ENCODE data around the gene GGTLC2.

GGTLC2 gene

GRCh38 chr22:22666307-22667091, 22.1 kb downstream of the GGTLC2 start:
- H3K4me3 ChIP-seq (replicated peaks; ENCODE audit: low read depth, low read length), result no peak overlapping the region
- TF ChIP-seq, protein P1, sequence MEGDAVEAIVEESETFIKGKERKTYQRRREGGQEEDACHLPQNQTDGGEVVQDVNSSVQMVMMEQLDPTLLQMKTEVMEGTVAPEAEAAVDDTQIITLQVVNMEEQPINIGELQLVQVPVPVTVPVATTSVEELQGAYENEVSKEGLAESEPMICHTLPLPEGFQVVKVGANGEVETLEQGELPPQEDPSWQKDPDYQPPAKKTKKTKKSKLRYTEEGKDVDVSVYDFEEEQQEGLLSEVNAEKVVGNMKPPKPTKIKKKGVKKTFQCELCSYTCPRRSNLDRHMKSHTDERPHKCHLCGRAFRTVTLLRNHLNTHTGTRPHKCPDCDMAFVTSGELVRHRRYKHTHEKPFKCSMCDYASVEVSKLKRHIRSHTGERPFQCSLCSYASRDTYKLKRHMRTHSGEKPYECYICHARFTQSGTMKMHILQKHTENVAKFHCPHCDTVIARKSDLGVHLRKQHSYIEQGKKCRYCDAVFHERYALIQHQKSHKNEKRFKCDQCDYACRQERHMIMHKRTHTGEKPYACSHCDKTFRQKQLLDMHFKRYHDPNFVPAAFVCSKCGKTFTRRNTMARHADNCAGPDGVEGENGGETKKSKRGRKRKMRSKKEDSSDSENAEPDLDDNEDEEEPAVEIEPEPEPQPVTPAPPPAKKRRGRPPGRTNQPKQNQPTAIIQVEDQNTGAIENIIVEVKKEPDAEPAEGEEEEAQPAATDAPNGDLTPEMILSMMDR (IDR thresholded peaks at IDR 0.05; ENCODE audit: low read length, missing control alignments), result peak; percentile 85
- DNase-seq (ENCODE audit: low read depth), result peak; percentile 52

DNA sequence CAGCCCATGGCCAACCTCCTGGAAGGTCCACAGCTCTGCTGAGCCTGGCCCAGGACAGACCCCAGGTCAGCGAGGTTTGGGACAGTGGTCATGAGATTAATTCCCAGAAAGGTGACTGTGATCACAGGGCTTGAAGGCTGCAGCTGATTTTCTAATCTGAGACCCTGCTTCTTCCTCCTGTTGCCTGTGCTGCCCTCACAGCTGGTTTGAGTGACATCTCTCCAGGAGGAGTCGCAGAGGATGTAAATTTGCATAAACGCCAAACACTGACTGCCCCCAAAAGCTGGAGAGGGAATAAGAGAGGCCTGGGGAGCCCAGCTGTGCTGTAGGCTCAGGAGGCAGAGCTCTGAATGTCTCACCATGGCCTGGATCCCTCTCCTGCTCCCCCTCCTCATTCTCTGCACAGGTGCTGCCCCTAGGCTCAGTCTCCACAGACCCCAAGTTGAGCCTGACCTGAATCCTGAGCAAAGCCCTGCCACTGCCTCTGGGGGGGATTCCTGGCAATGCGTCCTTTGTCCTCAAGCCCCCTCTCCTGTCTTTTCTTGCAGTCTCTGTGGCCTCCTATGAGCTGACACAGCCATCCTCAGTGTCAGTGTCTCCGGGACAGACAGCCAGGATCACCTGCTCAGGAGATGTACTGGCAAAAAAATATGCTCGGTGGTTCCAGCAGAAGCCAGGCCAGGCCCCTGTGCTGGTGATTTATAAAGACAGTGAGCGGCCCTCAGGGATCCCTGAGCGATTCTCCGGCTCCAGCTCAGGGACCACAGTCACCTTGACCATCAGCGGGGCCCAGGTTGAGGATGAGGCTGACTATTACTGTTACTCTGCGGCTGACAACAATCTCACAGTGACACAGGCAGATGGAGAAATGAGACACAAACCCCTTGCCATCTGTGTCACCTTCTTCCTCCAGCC, 23.8 kb downstream of the GGTLC2 start:
- no peak for DNase-seq (ENCODE audit: low read depth)
- TF ChIP-seq, protein P1 (IDR thresholded peaks at IDR 0.05; ENCODE audit: low read length, missing control alignments), result no peak
- H3K4me3 ChIP-seq (replicated peaks; ENCODE audit: low read depth, low read length), result no peak overlapping the region

- TF ChIP-seq, protein P1 (IDR thresholded peaks at IDR 0.05; ENCODE audit: low read length, missing control alignments), result no peak
- no peak overlapping the region for H3K4me3 ChIP-seq (replicated peaks; ENCODE audit: low read depth, low read length)
- DNase-seq (ENCODE audit: low read depth), result no peak
Measured at GRCh38 chr22:22669093-22669492, 24.7 kb downstream of the GGTLC2 start.

DNA sequence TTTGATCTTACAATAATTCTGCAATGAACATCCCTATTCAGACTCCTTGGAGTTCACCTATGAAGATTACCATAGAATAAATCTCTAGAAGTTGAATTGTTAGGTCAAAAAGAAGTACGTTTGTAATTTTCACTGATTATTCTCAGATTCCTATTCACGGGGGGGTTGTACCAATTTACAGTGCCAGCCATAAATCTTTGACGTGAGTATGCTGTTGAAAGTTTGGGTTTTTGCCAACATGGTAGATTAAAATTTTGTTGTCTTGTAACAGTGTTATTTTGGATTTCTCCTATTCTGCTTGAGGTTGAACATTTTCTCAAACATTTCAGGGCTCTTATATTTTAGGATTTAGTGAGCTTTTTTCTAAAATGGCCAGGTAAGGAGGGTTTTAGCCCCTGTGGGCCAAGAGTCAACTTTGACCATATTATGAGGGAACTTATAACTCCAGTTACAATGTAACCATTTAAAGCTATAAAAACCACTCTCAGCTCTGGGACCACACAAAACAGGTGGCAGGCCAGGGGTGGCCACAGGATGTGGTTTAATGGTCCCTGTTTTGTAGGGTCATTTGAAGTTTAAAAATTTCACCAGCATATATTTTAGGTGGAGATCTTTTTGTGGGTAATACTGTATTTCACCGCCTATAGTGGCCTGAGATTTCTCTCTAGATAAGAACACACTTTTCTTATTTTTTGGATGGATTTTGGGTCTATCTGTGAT, 25.8 kb downstream of the GGTLC2 start:
- no peak for DNase-seq (ENCODE audit: low read depth)
- TF ChIP-seq, protein P1 (IDR thresholded peaks at IDR 0.05; ENCODE audit: low read length, missing control alignments), result no peak
- no peak overlapping the region for H3K4me3 ChIP-seq (replicated peaks; ENCODE audit: low read depth, low read length)

- no peak overlapping the region for H3K4me3 ChIP-seq (replicated peaks; ENCODE audit: low read depth, low read length)
- DNase-seq (ENCODE audit: low read depth), result no peak
- TF ChIP-seq, protein P1 (IDR thresholded peaks at IDR 0.05; ENCODE audit: low read length, missing control alignments), result no peak
Measured at GRCh38 chr22:22671506-22671905, 27.1 kb downstream of the GGTLC2 start.

- DNase-seq (ENCODE audit: low read depth), result no peak
- no peak overlapping the region for H3K4me3 ChIP-seq (replicated peaks; ENCODE audit: low read depth, low read length)
- TF ChIP-seq, protein P1 (IDR thresholded peaks at IDR 0.05; ENCODE audit: low read length, missing control alignments), result no peak
Measured at GRCh38 chr22:22673099-22673498, 28.7 kb downstream of the GGTLC2 start.
